Kidney (tissue), 14 donors: ENCODE measurements around the gene HTRA2. TPM values are rescaled to one million over a fixed set of nuclear protein-coding genes. Genes with fewer than 3 reads are reported as not detected.
A peak's percentile ranks its signal among the peaks of the same experiment; 100 is the strongest.

Source experiments
- DNase-seq, 5 donors: peaks; one replicate each; pipeline ENCODE4 v3.0.0-alpha.2; 2013 to 2020
- FAIRE-seq: peaks from 2 replicates; lab custom pipeline; 2012; peaks lifted over from hg19 to GRCh38; lab: Jason Lieb, UNC
- H3K27ac ChIP-seq, 2 donors: one replicate each; pipeline ENCODE4 v1.7.0; 2013; ENCODE audit warnings: low read depth in 2 of 2, low read length in 2 of 2, inconsistent platforms in 1 of 2
- H3K27me3 ChIP-seq: one replicate; pipeline ENCODE4 v1.7.1; 2013; ENCODE audit warnings: low read length, inconsistent platforms; ENCODE audit not compliant: control insufficient read depth, insufficient read depth
- H3K36me3 ChIP-seq, 3 donors: one replicate each; pipeline versions ENCODE4 v1.7.0 to v1.7.1; 2013; ENCODE audit warnings: low read length in 3 of 3, control low read depth in 1 of 3, inconsistent platforms in 1 of 3; ENCODE audit not compliant: insufficient read depth in 3 of 3, control insufficient read depth in 2 of 3
- H3K4me1 ChIP-seq, 3 donors: one replicate each; pipeline versions ENCODE4 v1.7.0 to v1.7.1; 2013; ENCODE audit warnings: low read length in 3 of 3, inconsistent platforms in 1 of 3, low read depth in 1 of 3; ENCODE audit not compliant: control insufficient read depth in 2 of 3, insufficient read depth in 2 of 3
- H3K4me3 ChIP-seq, 3 donors: one replicate each; pipeline versions ENCODE4 v1.7.0 to v1.8.1; 2013; ENCODE audit warnings: low read length in 3 of 3, control low read depth in 1 of 3, inconsistent platforms in 1 of 3
- H3K9ac ChIP-seq, 3 donors: one replicate each; pipeline versions ENCODE4 v1.7.0 to v1.7.1; 2013; ENCODE audit warnings: low read length in 3 of 3, control low read depth in 1 of 3, inconsistent platforms in 1 of 3
- H3K9me3 ChIP-seq, 3 donors: one replicate each; pipeline versions ENCODE4 v1.7.0 to v1.7.1; 2013; ENCODE audit warnings: low read length in 3 of 3, control low read depth in 1 of 3, inconsistent platforms in 1 of 3; ENCODE audit not compliant: control insufficient read depth in 2 of 3, insufficient read depth in 1 of 3
- intact Hi-C: fragments of 100-400 bp; cut with DNase I; formaldehyde crosslinking; loops from one replicate; pipeline ENCODE4 v1.11.1; 2022
- polyA plus RNA-seq: library from polyadenylated mRNA; stranded (reverse); fragments of 350-450 nt; fragmentation: Illumina TruSeq; extraction: RNeasy Lipid Tissue Mini Kit (QIAGEN cat#74804); gene quantifications from one replicate; pipeline ENCODE4 v1.2.3, GENCODE V29; 2014; ENCODE audit warnings: low read depth, low replicate concordance; ENCODE audit not compliant: insufficient read depth
- total RNA-seq: library from RNA; stranded (reverse); fragmentation: NEBNext Ultra II Directional; extraction: Animal tissue kit (Norgen Biotek cat#: 25700); gene quantifications from one replicate; pipeline ENCODE4 v1.2.1, GENCODE V29; 2021
- TF ChIP-seq, protein P1 (sequence below): IDR thresholded peaks from 3 replicates; pipeline ENCODE4 v1.5.1; 2012; ENCODE audit warnings: mild to moderate bottlenecking, moderate library complexity, borderline replicate concordance; ENCODE audit not compliant: insufficient read depth; ENCODE audit errors: extremely low read depth
- donor health status: control.
- donor health status: control.
- donor health status: control.
- donor health status: control.
- donor health status: control.
- donor health status: DM: yes; HTN: yes; CAD: no.
- donor health status: Normal renal cell carcinoma (clear cell type).

Gene HTRA2
- total and polyA plus RNA-seq, 2 donors from 2014 or later = 30.8 to 44.2 TPM

DNA sequence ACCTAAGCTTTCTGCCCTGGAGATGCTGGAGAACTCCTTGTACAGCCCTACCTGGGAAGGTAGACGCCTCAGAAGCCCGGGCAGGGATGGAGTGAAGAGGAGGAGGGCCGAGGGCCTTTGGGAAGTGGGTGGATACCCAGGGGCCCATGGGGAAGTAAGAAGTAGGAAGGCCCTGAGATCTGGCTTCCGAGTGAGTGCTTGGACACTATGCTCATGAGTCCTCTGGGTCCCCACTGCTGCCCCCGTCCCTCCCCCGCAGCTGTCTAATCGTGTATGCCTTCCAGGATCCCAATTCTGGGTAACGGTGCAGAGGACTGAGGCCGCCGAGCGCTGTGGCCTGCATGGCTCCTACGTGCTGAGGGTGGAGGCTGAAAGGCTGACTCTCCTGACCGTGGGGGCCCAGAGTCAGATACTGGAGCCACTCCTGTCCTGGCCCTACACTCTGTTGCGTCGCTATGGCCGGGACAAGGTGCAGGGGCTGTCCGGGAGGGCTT lies 25.9 kb downstream of the HTRA2 start:
- DNase-seq (peak in 2 of 5 donors; percentile 8 to 52), FAIRE-seq (no peak)
- no peaks in the 10 kb centered on the region for H3K36me3 ChIP-seq

DNA sequence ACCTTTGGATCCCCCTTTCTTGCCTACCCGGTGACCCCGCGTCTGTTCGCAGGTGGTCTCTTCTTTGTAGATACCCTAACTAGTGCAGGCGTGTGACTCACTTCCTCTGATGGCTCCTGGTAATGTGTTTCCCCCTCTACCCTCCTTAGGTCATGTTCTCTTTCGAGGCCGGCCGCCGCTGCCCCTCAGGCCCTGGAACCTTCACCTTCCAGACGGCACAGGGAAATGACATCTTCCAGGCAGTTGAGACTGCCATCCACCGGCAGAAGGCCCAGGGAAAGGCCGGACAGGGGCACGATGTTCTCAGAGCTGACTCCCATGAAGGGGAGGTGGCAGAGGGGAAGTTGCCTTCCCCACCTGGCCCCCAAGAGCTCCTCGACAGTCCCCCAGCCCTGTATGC lies 26.4 kb downstream of the HTRA2 start:
- DNase-seq (no peak), FAIRE-seq (no peak)
- H3K27ac ChIP-seq = no peak overlapping the region
- H3K4me3 ChIP-seq = no peak overlapping the region
- H3K27me3 ChIP-seq = no peaks in the 10 kb centered on the region
- intact Hi-C loops = no loop called here
- H3K9ac ChIP-seq = no peak overlapping the region
- no peaks in the 10 kb centered on the region for H3K36me3 ChIP-seq
- H3K4me1 ChIP-seq = peaks cover 0 to 3% (median 0%) of the 10 kb centered on the region in 3 donors
- H3K9me3 ChIP-seq = no peaks in the 10 kb centered on the region
- TF ChIP-seq, protein P1, sequence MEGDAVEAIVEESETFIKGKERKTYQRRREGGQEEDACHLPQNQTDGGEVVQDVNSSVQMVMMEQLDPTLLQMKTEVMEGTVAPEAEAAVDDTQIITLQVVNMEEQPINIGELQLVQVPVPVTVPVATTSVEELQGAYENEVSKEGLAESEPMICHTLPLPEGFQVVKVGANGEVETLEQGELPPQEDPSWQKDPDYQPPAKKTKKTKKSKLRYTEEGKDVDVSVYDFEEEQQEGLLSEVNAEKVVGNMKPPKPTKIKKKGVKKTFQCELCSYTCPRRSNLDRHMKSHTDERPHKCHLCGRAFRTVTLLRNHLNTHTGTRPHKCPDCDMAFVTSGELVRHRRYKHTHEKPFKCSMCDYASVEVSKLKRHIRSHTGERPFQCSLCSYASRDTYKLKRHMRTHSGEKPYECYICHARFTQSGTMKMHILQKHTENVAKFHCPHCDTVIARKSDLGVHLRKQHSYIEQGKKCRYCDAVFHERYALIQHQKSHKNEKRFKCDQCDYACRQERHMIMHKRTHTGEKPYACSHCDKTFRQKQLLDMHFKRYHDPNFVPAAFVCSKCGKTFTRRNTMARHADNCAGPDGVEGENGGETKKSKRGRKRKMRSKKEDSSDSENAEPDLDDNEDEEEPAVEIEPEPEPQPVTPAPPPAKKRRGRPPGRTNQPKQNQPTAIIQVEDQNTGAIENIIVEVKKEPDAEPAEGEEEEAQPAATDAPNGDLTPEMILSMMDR = no peak

More for the DNA sequence above, 25.9 kb downstream of the HTRA2 start:
- H3K9me3 ChIP-seq = no peaks in the 10 kb centered on the region
- H3K27ac ChIP-seq = no peak overlapping the region
- no peaks in the 10 kb centered on the region for H3K27me3 ChIP-seq
- H3K9ac ChIP-seq = no peak overlapping the region
- TF ChIP-seq, protein P1 = no peak
- peak overlapping the region in 1 of 3 donors; percentile 84 for H3K4me3 ChIP-seq
- H3K4me1 ChIP-seq = peaks cover 0 to 3% (median 0%) of the 10 kb centered on the region in 3 donors
- intact Hi-C loops = no loop called here

DNA sequence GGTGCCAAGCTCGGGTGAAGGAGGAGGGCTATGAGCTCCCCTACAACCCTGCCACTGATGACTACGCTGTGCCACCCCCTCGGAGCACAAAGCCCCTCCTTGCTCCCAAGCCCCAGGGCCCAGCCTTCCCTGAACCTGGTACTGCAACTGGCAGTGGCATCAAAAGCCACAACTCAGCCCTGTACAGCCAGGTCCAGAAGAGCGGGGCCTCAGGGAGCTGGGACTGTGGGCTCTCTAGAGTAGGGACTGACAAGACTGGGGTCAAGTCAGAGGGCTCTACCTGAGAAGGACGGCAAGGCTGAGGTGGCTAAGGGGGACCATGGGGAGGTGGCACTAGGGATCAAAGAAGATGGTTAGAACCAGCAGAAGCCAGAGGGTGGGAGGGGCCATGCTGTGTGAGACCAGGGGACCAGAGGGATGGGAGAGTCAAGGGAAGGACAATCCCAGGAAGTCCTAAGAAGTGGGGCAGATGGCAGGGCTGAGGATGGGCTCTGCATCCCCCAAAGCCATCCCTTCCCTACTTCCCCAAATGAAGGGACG lies 27.2 kb downstream of the HTRA2 start:
- H3K9ac ChIP-seq = no peak overlapping the region
- H3K27ac ChIP-seq = no peak overlapping the region
- H3K4me3 ChIP-seq = no peak overlapping the region
- TF ChIP-seq, protein P1 = no peak
- peaks cover 0 to 3% (median 0%) of the 10 kb centered on the region in 3 donors for H3K4me1 ChIP-seq
- no peaks in the 10 kb centered on the region for H3K9me3 ChIP-seq
- FAIRE-seq (no peak), DNase-seq (no peak)
- H3K36me3 ChIP-seq = no peaks in the 10 kb centered on the region
- H3K27me3 ChIP-seq = no peaks in the 10 kb centered on the region
- intact Hi-C loops = no loop called here
